Subcutaneous adipose tissue (tissue), 4 donors: ENCODE measurements around the gene EPC2. TPM values are rescaled to one million over a fixed set of nuclear protein-coding genes. Genes with fewer than 3 reads are reported as not detected.

Experiments
- CTCF ChIP-seq: fragments of 450-650 bp; IDR thresholded peaks from one replicate; pipeline ENCODE4 v1.5.1; 2016; ENCODE audit warnings: low read depth, mild to moderate bottlenecking, control low read depth, antibody characterized with exemption, moderate library complexity
- total RNA-seq, 4 donors: library from RNA; depleted of rRNA; stranded (reverse); fragments of >200 nt; gene quantifications; one replicate each; pipeline ENCODE4 v1.1.0, GENCODE V29; 2016

EPC2 gene
- total RNA-seq, 4 donors from 2014 or later: 26.2 to 56.1 (median 30.9) TPM

GRCh38 chr2:148650881-148651280 lies 6.3 kb downstream of the EPC2 start:
- no peak for TF ChIP-seq CTCF

- no peak for TF ChIP-seq CTCF
These were observed 7.4 kb downstream of the EPC2 start for GRCh38 chr2:148651972-148652371.

GRCh38 chr2:148653437-148653836 lies 8.9 kb downstream of the EPC2 start:
- no peak for TF ChIP-seq CTCF

- no peak for TF ChIP-seq CTCF
These were observed 9.9 kb downstream of the EPC2 start for GRCh38 chr2:148654435-148654834.

- TF ChIP-seq CTCF: no peak
These were observed 12.0 kb downstream of the EPC2 start for GRCh38 chr2:148656516-148656915.

- TF ChIP-seq CTCF: no peak
These were observed 14.5 kb downstream of the EPC2 start for GRCh38 chr2:148658807-148659722.

- TF ChIP-seq CTCF: no peak
These were observed 16.4 kb downstream of the EPC2 start for GRCh38 chr2:148660999-148661398.
